GM12864 (cell line): ENCODE data around the gene LTC4S.

Experiments
- DNase-seq: peaks from one replicate; pipeline ENCODE4 v3.0.0-alpha.2; 2011; ENCODE audit warnings: low read depth
- H3K4me3 ChIP-seq: 2 replicates; pipeline ENCODE4 v1.5.1; 2011; ENCODE audit warnings: mild to moderate bottlenecking, low read depth, low read length, control low read depth
- TF ChIP-seq, protein P1 (sequence below): IDR thresholded peaks from 2 replicates; pipeline ENCODE4 v1.5.1; 2011; ENCODE audit warnings: low read depth, mild to moderate bottlenecking, moderate library complexity, low read length, control low read depth, inconsistent platforms; ENCODE audit errors: missing control alignments

Gene LTC4S

DNA sequence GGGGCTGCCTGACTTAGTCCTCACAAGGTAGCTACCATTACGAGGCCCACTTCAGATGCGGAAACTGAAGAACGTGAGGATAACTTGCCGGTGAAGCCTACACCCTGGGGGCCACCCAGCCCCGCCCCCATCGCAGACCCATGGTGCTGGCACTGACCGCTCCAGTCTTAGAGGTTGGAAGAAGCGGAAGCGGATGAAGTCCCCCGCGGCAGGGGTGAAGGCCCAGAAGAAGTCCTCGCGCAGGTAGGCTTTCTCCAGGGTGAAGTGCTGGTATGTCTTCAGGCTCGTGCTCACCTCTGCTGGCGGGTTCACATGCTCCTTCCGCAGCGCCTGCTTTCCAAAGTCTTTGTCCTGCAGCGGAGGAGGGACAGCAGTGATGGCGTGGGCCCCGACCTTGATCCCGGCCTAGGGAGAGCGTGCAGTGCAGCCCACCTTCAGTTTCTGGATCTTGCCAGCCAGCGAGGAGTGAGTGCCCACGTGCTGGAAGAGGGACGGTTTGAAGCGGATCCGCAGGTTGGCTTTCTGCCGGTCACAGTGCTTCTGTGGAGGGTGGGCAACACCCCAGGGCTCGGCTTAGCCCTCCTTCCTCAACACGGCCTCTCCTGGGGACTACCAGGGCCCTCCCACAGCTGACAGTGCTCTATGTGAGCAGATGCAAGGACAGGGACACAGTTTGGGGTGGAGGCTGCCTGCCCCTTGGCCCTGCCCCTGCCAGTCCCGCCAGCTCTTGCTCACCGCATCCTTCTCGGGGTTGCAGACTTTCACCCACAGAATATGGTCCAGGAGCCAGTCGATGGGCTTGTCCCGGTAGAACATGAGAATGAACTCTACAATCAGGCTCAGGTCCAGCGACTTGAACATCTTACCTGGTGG, 5.2 kb downstream of the LTC4S start:
- no peak for DNase-seq
- TF ChIP-seq, protein P1, sequence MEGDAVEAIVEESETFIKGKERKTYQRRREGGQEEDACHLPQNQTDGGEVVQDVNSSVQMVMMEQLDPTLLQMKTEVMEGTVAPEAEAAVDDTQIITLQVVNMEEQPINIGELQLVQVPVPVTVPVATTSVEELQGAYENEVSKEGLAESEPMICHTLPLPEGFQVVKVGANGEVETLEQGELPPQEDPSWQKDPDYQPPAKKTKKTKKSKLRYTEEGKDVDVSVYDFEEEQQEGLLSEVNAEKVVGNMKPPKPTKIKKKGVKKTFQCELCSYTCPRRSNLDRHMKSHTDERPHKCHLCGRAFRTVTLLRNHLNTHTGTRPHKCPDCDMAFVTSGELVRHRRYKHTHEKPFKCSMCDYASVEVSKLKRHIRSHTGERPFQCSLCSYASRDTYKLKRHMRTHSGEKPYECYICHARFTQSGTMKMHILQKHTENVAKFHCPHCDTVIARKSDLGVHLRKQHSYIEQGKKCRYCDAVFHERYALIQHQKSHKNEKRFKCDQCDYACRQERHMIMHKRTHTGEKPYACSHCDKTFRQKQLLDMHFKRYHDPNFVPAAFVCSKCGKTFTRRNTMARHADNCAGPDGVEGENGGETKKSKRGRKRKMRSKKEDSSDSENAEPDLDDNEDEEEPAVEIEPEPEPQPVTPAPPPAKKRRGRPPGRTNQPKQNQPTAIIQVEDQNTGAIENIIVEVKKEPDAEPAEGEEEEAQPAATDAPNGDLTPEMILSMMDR = no peak
- H3K4me3 ChIP-seq = no peak overlapping the region

DNA sequence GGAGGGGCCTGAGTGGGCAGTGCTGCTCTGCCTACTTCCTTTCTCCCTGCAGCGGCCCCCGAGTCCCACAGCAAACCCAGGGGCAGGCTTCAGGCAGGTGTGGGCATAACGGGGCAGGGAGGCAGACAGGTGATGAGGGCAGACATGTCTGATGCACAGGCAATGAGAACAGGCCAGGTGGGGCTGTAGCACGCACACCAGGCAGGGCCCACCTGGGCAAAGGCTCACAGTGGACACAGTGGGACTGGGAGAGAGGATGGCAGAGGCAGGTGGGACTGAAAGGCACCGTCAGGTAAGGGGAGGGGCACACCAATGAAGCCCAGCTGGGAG, 5.8 kb downstream of the LTC4S start:
- no peak for DNase-seq
- no peak overlapping the region for H3K4me3 ChIP-seq
- TF ChIP-seq, protein P1 = no peak

DNA sequence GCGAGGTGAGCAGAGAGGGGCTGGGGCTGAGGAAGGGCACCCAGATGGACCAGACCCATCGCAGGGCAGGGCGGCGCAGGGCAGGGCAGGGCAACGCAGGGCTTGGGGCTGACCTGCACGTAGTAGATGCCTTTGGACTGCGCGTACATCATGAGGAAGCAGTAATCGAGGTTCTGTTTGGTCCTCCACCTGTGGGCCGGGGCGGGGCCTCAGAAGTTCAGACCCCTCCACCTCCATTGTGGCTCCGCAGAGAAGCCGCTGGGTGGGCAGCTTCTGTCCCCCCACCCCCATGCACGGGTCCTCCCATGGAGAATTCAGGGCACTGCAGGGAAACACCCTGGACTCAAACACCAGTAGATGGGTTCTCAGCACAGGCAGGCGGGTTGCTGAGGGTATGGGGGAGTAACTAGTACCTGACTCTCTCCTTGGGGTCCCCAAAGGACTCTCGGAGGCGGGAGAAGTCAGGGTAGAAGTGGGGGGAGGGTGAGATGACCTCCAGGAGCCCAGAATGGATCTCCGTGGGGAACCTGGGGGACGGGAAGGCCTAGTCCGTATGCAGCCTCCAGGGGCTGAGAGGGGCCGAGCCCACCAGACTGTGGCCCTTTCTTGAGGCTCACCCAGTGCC, 6.4 kb downstream of the LTC4S start:
- DNase-seq = no peak

DNA sequence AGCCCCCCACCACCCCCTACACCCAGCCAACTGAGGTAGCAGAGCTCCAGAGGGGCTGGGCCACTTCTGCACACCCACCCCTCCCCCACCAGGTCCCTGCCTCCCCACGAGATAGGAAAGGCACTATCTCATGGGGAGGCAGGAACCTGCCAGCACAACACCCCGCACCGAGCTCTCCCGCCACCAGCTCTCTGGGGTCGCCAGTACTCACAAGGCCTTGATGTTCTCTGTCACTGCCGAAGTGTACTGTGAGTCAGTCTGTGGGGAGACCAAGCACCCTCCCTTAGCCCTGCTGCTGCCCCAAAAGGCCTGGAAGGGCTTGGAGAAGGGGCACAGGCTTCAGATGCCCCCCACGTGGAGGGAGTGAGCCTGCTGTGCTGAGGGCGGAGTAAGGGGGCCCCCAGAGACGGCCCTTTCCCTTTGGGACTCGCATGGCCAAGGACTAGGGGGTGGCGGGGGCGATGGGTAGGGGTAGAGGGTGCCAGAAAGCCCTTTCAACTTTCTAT, 7.0 kb downstream of the LTC4S start:
- no peak for DNase-seq
- TF ChIP-seq, protein P1 = no peak
- H3K4me3 ChIP-seq = no peak overlapping the region

More for the DNA sequence above, 6.4 kb downstream of the LTC4S start:
- H3K4me3 ChIP-seq = no peak overlapping the region
- TF ChIP-seq, protein P1 = no peak

DNA sequence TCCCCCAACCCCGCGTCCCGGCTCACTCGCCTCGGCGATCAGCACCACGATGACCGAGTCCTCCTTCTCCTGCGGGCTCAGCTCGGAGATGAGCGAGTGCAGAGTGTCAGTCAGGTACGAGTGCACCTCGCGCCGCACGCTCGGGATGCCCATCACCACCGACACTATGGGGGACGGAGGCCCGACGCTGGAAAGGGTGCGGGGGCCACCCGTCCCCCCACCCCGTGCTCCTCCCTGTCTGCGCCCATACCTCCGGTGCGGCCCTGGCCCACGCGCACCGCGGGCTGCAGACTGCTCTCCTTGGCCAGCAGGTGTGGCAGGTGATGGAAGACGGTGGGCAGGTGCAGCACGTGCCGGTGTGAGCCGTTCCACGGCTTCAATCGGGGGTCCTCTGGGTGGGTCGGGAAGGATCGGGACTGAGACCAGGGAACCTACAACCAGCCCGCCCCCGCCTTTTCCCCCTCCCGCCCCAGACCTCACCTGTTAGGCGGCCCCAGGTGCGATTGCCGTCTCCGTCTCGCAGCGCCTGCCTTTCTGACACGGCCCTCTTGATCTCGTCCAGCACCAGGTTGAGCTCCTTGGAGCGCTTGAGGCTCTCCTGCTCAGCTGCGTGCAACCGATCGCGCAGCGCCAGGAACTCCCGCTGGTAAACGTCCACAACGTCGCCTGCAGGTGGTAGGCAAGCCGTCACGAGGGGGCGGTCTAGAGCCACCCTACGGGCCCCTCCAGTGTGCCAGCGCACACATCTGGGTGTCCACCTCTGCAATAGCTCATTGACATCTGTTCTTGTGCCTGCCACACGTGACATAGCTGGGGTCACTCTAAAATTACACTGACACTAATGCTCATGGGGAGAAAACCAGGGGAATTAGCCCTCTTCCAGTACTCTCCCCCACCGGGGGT, 7.8 kb downstream of the LTC4S start:
- no peak for DNase-seq
- TF ChIP-seq, protein P1 = peak; percentile 81
- H3K4me3 ChIP-seq = no peak overlapping the region

DNA sequence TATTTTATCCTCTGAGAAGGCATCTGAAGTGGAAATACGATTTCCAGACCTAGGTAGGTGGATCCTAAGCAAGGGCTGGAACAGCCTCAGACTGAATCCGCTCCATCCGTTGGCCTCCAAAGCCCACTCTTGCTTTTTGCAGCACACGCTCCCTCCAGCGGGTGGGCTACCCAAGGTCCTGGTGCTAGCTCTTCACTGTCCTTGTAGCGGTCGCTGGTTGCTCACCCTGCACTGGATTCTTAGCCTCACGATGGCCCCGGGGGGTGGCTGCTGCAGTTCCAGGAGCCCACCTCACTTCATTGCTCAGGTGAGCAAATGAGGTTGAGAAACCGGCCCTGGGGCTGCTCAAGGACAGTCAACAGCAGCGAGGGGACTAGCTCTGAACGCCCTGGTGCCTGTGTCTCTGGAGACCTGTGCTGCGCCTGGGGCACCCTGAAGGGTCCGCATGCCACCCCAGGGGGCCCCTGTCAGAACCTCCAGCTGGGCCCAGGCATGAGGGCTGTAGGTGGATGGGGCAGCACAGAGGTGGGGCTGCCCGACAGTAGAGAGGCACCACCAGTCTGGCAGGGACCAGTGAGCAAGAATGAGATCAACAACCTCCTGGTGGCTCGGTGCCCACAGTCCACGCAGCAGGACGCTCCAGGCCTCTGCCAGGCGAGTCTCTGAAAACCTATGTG, 8.6 kb downstream of the LTC4S start:
- no peak overlapping the region for H3K4me3 ChIP-seq
- no peak for DNase-seq
- TF ChIP-seq, protein P1 = no peak
